ENCODE data around the gene CDH13. TPM values are rescaled to one million over a fixed set of nuclear protein-coding genes. Genes with fewer than 3 reads are reported as not detected.

Gene CDH13
- total RNA-seq, 1 experiment from 2014 or later: 49.3 TPM

GRCh38 chr16:83541231-83541630 is 914.5 kb downstream of the CDH13 start:
- TF ChIP-seq CTCF (IDR thresholded peaks at IDR 0.05; ENCODE audit: unreplicated experiment): no peak
- ChIA-PET CTCF (interaction anchor here (0.6 kb wide), 1 partner anchor 294 kb away, joined by 3 read pairs; no protein-coding TSS in a partner anchor), POLR2A (no interaction called here)
- H3K4me1 Mint-ChIP-seq (ENCODE audit: insufficient read depth, unreplicated experiment): no peaks in the 10 kb centered on the region
- DNase-seq (ENCODE audit: unreplicated experiment): no peak
- intact Hi-C loops (cut with micrococcal nuclease): no loop called here
- H3K27ac Mint-ChIP-seq (ENCODE audit: low read depth, unreplicated experiment): peak overlapping the region; percentile 20
- peaks cover 4% of the 10 kb centered on the region for H3K36me3 Mint-ChIP-seq (ENCODE audit: insufficient read depth, unreplicated experiment)
- H3K4me3 Mint-ChIP-seq (ENCODE audit: unreplicated experiment): no peak overlapping the region
- no TSS peak for BruUV-seq (replicated peaks)
- H3K27me3 Mint-ChIP-seq (ENCODE audit: insufficient read depth, unreplicated experiment): no peaks in the 10 kb centered on the region
- no peaks in the 10 kb centered on the region for H3K9me3 Mint-ChIP-seq (ENCODE audit: unreplicated experiment)

GRCh38 chr16:83542491-83542890 is 915.7 kb downstream of the CDH13 start:
- intact Hi-C loops (cut with micrococcal nuclease): no loop called here
- Mint-ChIP-seq H3K4me3 (ENCODE audit: unreplicated experiment) (no peak overlapping the region), H3K27ac (ENCODE audit: low read depth, unreplicated experiment) (no peak overlapping the region), H3K4me1 (ENCODE audit: insufficient read depth, unreplicated experiment) (no peaks in the 10 kb centered on the region), H3K9me3 (ENCODE audit: unreplicated experiment) (peaks cover 3% of the 10 kb centered on the region), H3K27me3 (ENCODE audit: insufficient read depth, unreplicated experiment) (no peaks in the 10 kb centered on the region), H3K36me3 (ENCODE audit: insufficient read depth, unreplicated experiment) (peaks cover 5% of the 10 kb centered on the region)
- no peak for TF ChIP-seq CTCF (IDR thresholded peaks at IDR 0.05; ENCODE audit: unreplicated experiment)
- no peak for DNase-seq (ENCODE audit: unreplicated experiment)
- POLR2A ChIA-PET: no interaction called here
- BruUV-seq (replicated peaks): no TSS peak
- CTCF ChIA-PET: no interaction called here

GRCh38 chr16:83549316-83550182 is 922.8 kb downstream of the CDH13 start:
- Mint-ChIP-seq H3K27me3 (ENCODE audit: insufficient read depth, unreplicated experiment) (no peaks in the 10 kb centered on the region), H3K36me3 (ENCODE audit: insufficient read depth, unreplicated experiment) (peaks cover 10% of the 10 kb centered on the region), H3K9me3 (ENCODE audit: unreplicated experiment) (peaks cover 8% of the 10 kb centered on the region), H3K4me1 (ENCODE audit: insufficient read depth, unreplicated experiment) (no peaks in the 10 kb centered on the region), H3K27ac (ENCODE audit: low read depth, unreplicated experiment) (no peak overlapping the region), H3K4me3 (ENCODE audit: unreplicated experiment) (no peak overlapping the region)
- intact Hi-C loops (cut with micrococcal nuclease): no loop called here
- no peak for DNase-seq (ENCODE audit: unreplicated experiment)
- ChIA-PET CTCF (interaction anchor here (0.6 kb wide), 1 partner anchor 216 kb away, joined by 4 read pairs; no protein-coding TSS in a partner anchor), POLR2A (no interaction called here)
- TF ChIP-seq CTCF (IDR thresholded peaks at IDR 0.05; ENCODE audit: unreplicated experiment): no peak
- no TSS peak for BruUV-seq (replicated peaks)

- POLR2A ChIA-PET: no interaction called here
- no TSS peak for BruUV-seq (replicated peaks)
- H3K4me3 Mint-ChIP-seq (ENCODE audit: unreplicated experiment): no peak overlapping the region
- peaks cover 10% of the 10 kb centered on the region for H3K36me3 Mint-ChIP-seq (ENCODE audit: insufficient read depth, unreplicated experiment)
- intact Hi-C loops (cut with micrococcal nuclease): no loop called here
- DNase-seq (ENCODE audit: unreplicated experiment): no peak
- peaks cover 8% of the 10 kb centered on the region for H3K9me3 Mint-ChIP-seq (ENCODE audit: unreplicated experiment)
- no peaks in the 10 kb centered on the region for H3K27me3 Mint-ChIP-seq (ENCODE audit: insufficient read depth, unreplicated experiment)
- no peaks in the 10 kb centered on the region for H3K4me1 Mint-ChIP-seq (ENCODE audit: insufficient read depth, unreplicated experiment)
- no peak overlapping the region for H3K27ac Mint-ChIP-seq (ENCODE audit: low read depth, unreplicated experiment)
- no peak for TF ChIP-seq CTCF (IDR thresholded peaks at IDR 0.05; ENCODE audit: unreplicated experiment)
- CTCF ChIA-PET: no interaction called here
These were observed 923.4 kb downstream of the CDH13 start for GRCh38 chr16:83550183-83550569.

Data from MCF 10A (cell line).